WERI-Rb-1 (cell line): ENCODE data around the gene KRT73.

Experiments
- DNase-seq: peaks from one replicate; pipeline ENCODE4 v3.0.0-alpha.2; 2020
- H3K27ac ChIP-seq: fragments of 250-450 bp; sonication (Bioruptor Pico); 2 replicates; pipeline ENCODE4 v1.5.1; 2020; ENCODE audit warnings: mild to moderate bottlenecking, moderate library complexity
- H3K27me3 ChIP-seq: fragments of 250-450 bp; sonication (Bioruptor Pico); 2 replicates; pipeline ENCODE4 v1.5.1; 2021; ENCODE audit warnings: mild to moderate bottlenecking, low read depth, moderate library complexity; ENCODE audit not compliant: insufficient read depth, severe bottlenecking
- H3K36me3 ChIP-seq: fragments of 250-450 bp; sonication (Bioruptor Pico); 2 replicates; pipeline ENCODE4 v1.5.1; 2020; ENCODE audit warnings: mild to moderate bottlenecking, moderate library complexity
- H3K4me3 ChIP-seq: 2 replicates; pipeline ENCODE4 v1.5.1; 2011; ENCODE audit warnings: low read depth, mild to moderate bottlenecking, control low read depth, low read length
- H3K9me3 ChIP-seq: fragments of 250-450 bp; sonication (Bioruptor Pico); 2 replicates; pipeline ENCODE4 v1.5.1; 2021; ENCODE audit warnings: mild to moderate bottlenecking, moderate library complexity; ENCODE audit not compliant: severe bottlenecking
- TF ChIP-seq, protein P1 (sequence below): IDR thresholded peaks from 2 replicates; pipeline ENCODE4 v1.5.1; 2011; ENCODE audit warnings: low read depth, mild to moderate bottlenecking, control low read depth, inconsistent platforms, low read length

KRT73 gene

GRCh38 chr12:52559979-52560378 lies 58.4 kb downstream of the KRT73 start:
- no peaks in the 10 kb centered on the region for H3K36me3 ChIP-seq
- no peak for DNase-seq
- TF ChIP-seq, protein P1, sequence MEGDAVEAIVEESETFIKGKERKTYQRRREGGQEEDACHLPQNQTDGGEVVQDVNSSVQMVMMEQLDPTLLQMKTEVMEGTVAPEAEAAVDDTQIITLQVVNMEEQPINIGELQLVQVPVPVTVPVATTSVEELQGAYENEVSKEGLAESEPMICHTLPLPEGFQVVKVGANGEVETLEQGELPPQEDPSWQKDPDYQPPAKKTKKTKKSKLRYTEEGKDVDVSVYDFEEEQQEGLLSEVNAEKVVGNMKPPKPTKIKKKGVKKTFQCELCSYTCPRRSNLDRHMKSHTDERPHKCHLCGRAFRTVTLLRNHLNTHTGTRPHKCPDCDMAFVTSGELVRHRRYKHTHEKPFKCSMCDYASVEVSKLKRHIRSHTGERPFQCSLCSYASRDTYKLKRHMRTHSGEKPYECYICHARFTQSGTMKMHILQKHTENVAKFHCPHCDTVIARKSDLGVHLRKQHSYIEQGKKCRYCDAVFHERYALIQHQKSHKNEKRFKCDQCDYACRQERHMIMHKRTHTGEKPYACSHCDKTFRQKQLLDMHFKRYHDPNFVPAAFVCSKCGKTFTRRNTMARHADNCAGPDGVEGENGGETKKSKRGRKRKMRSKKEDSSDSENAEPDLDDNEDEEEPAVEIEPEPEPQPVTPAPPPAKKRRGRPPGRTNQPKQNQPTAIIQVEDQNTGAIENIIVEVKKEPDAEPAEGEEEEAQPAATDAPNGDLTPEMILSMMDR, result no peak
- H3K4me3 ChIP-seq, result no peak overlapping the region
- H3K9me3 ChIP-seq, result no peaks in the 10 kb centered on the region
- no peak overlapping the region for H3K27ac ChIP-seq
- peaks cover 86% of the 10 kb centered on the region for H3K27me3 ChIP-seq

DNA sequence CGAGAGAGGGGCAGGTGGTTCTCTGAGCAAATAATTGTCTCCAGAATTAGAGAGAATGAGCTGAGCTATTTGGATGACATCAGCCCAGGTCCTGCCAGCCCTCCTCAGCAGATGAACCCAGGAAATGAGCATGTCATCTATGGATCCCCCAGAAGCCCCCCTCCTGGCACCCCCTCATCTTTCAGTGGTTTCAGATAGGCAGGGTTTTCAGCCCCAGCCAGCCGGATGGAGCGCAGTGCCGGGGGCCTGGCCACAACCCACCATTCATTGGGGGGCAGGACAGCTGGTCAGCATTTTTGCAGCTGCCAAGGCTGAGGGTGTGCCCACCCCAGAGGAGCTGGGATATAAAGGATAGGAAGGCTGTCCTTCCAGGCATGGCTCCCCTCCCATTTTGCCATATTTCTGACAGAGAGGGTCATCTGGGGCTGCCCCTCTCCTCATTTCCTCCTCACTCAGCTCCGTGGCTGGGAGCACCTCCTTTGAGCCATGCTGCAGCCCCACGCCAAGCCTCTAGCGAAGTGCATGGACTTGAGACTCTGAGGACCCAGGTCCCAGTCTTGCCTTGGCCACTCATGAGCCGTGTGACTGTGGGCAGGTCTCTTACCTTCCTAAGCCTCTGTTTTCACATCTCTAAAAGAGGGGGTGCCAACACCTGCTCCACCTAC lies 59.4 kb downstream of the KRT73 start:
- no peak for DNase-seq
- TF ChIP-seq, protein P1, result no peak
- H3K4me3 ChIP-seq, result no peak overlapping the region
- H3K27me3 ChIP-seq, result peaks cover 86% of the 10 kb centered on the region
- no peak overlapping the region for H3K27ac ChIP-seq
- no peaks in the 10 kb centered on the region for H3K36me3 ChIP-seq
- H3K9me3 ChIP-seq, result no peaks in the 10 kb centered on the region
